Right lobe of liver (tissue), 4 donors: Measurements from ENCODE around the gene TGFBR2.

ENCODE experiments used
- CTCF ChIP-seq, 4 donors: fragments of 200-600 bp in 3 of 4; fragments of 450-650 bp in 1 of 4; IDR thresholded peaks; one replicate each; pipeline versions ENCODE4 v1.5.1 to v1.8.0; 2016 to 2022; ENCODE audit warnings: antibody characterized with exemption in 4 of 4, mild to moderate bottlenecking in 2 of 4
- POLR2A ChIP-seq: fragments of 450-650 bp; IDR thresholded peaks from one replicate; pipeline ENCODE4 v1.6.1; 2017; ENCODE audit warnings: antibody characterized with exemption, mild to moderate bottlenecking
- donor health status: DM: no; HTN: no; CAD: no.
- donor health status: DM: no; HTN: no; CAD: no.
- donor health status: DM: no; HTN: yes; CAD: no.

GRCh38 chr3:30585654-30586053 is 20.7 kb upstream of the TGFBR2 start:
- no peak for TF ChIP-seq CTCF (IDR thresholded peaks at IDR 0.05)
- TF ChIP-seq POLR2A: no peak
